Transverse colon (tissue), 4 donors: Measurements from ENCODE around the gene KCNH1.

Experiments used
- CTCF ChIP-seq, 5 experiments: fragments of 200-600 bp in 3 of 5; fragments of 450-650 bp in 2 of 5; sonication (generic) in 3 of 5; IDR thresholded peaks; 1 replicate in 2 of 5; 2 replicates in 3 of 5; pipeline ENCODE4 v1.5.1; 2016 to 2017; ENCODE audit warnings: antibody characterized with exemption in 5 of 5, inconsistent platforms in 3 of 5, mild to moderate bottlenecking in 2 of 5, moderate library complexity in 1 of 5
- POLR2A ChIP-seq: fragments of 450-650 bp; IDR thresholded peaks from one replicate; pipeline ENCODE4 v1.6.1; 2016; ENCODE audit warnings: antibody characterized with exemption, mild to moderate bottlenecking, moderate library complexity
- POLR2AphosphoS5 ChIP-seq, 3 donors: sonication (generic); formaldehyde crosslinking; IDR thresholded peaks; one replicate each; pipeline ENCODE4 v1.6.1; 2016; ENCODE audit warnings: antibody characterized with exemption in 3 of 3

- TF ChIP-seq CTCF (IDR thresholded peaks at IDR 0.05) (no peak), POLR2A (no peak), POLR2AphosphoS5 (IDR thresholded peaks at IDR 0.05) (no peak)
These were observed 24.9 kb upstream of the KCNH1 start for GRCh38 chr1:211158866-211159265.
